Measurements from ENCODE around the gene KRTAP10-11. TPM values are rescaled to one million over a fixed set of nuclear protein-coding genes. Genes with fewer than 3 reads are reported as not detected.

The KRTAP10-11 gene
- total RNA-seq, 1 donor from 2014 or later, result not detected

DNA sequence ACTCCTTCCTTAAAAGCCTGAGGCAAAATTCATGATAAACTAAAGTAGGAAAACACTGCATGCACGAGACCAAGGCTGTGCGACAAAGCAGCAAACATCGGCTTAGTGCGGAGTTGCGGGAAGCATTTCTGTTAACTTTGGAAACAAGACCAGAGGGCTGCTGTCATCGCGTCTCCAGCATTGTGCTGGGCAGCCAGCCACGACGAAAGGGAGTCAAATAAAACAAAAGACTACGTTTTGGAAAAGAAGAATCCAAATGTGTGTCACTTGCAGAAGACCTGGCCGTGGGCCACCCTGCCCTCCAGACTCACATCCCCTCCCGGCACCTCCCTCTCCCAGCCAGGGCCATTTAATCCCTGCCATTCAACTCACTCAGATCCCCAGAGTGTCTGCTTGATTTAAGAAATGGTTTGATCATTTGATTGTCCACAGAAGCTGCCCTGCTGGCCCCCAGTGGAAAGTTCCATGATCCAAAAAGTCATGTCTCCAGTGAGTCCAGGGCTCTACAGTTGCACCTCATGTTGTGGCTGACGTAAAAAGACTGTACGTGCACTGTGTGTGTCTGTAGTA, 2.4 kb upstream of the KRTAP10-11 start:
- no peaks in the 10 kb centered on the region for H3K36me3 Mint-ChIP-seq (ENCODE audit: unreplicated experiment)
- TF ChIP-seq, protein P1, sequence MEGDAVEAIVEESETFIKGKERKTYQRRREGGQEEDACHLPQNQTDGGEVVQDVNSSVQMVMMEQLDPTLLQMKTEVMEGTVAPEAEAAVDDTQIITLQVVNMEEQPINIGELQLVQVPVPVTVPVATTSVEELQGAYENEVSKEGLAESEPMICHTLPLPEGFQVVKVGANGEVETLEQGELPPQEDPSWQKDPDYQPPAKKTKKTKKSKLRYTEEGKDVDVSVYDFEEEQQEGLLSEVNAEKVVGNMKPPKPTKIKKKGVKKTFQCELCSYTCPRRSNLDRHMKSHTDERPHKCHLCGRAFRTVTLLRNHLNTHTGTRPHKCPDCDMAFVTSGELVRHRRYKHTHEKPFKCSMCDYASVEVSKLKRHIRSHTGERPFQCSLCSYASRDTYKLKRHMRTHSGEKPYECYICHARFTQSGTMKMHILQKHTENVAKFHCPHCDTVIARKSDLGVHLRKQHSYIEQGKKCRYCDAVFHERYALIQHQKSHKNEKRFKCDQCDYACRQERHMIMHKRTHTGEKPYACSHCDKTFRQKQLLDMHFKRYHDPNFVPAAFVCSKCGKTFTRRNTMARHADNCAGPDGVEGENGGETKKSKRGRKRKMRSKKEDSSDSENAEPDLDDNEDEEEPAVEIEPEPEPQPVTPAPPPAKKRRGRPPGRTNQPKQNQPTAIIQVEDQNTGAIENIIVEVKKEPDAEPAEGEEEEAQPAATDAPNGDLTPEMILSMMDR (IDR thresholded peaks at IDR 0.05), result no peak
- DNase-seq (ENCODE audit: extremely low spot score, unreplicated experiment), result peak; percentile 64

DNA sequence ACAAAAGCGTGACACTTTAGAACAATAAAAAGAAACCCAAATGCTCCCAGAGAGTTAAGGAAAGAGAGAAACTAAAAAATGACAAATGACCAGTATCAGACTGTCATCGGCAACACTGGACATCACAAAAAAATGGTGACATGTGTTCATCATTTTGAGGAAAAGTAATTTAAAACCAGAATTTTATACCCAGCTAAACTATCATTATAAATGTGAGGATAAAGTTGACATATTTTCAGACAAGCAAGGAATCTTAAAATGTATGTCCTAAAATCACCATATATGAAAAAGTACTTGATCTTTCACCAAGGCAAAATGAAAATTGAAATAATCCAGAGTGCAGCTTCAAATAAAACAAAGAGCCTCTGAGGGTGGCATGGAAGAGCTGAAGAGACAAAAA, 1.3 kb upstream of the KRTAP10-11 start:
- H3K27ac Mint-ChIP-seq (ENCODE audit: unreplicated experiment), result no peak overlapping the region
- no peak for DNase-seq (ENCODE audit: extremely low spot score, unreplicated experiment)
- no peaks in the 10 kb centered on the region for H3K4me1 Mint-ChIP-seq (ENCODE audit: unreplicated experiment)
- H3K4me3 Mint-ChIP-seq (ENCODE audit: unreplicated experiment), result no peak overlapping the region
- peaks cover 29% of the 10 kb centered on the region for H3K9me3 Mint-ChIP-seq (ENCODE audit: unreplicated experiment)
- TF ChIP-seq, protein P1 (IDR thresholded peaks at IDR 0.05), result no peak
- peaks cover 6% of the 10 kb centered on the region for H3K27me3 Mint-ChIP-seq (ENCODE audit: unreplicated experiment)
- H3K36me3 Mint-ChIP-seq (ENCODE audit: unreplicated experiment), result no peaks in the 10 kb centered on the region

More for the DNA sequence above, 2.4 kb upstream of the KRTAP10-11 start:
- Mint-ChIP-seq H3K27ac (ENCODE audit: unreplicated experiment) (no peak overlapping the region), H3K4me3 (ENCODE audit: unreplicated experiment) (no peak overlapping the region), H3K27me3 (ENCODE audit: unreplicated experiment) (peaks cover 6% of the 10 kb centered on the region), H3K9me3 (ENCODE audit: unreplicated experiment) (peaks cover 29% of the 10 kb centered on the region), H3K4me1 (ENCODE audit: unreplicated experiment) (no peaks in the 10 kb centered on the region)

DNA sequence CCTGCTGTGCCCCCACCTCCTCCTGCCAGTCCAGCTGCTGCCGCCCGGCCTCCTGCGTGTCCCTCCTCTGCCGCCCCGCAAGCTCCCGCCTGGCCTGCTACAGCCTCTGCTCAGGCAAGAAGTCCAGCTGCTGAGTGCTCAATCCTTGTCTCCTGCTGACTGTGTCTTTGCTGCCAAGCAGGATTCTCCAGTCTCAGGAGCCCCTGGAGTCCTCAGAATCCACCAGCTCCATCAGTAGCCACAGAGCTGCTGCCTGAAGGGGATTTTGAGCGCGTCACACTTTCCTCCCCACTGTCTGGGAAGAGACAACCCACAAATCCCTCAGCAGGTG, 973 bp downstream of the KRTAP10-11 start:
- no peaks in the 10 kb centered on the region for H3K36me3 Mint-ChIP-seq (ENCODE audit: unreplicated experiment)
- no peak overlapping the region for H3K27ac Mint-ChIP-seq (ENCODE audit: unreplicated experiment)
- peaks cover 6% of the 10 kb centered on the region for H3K27me3 Mint-ChIP-seq (ENCODE audit: unreplicated experiment)
- H3K4me1 Mint-ChIP-seq (ENCODE audit: unreplicated experiment), result no peaks in the 10 kb centered on the region
- peaks cover 20% of the 10 kb centered on the region for H3K9me3 Mint-ChIP-seq (ENCODE audit: unreplicated experiment)
- no peak for DNase-seq (ENCODE audit: extremely low spot score, unreplicated experiment)
- TF ChIP-seq, protein P1 (IDR thresholded peaks at IDR 0.05), result no peak
- H3K4me3 Mint-ChIP-seq (ENCODE audit: unreplicated experiment), result no peak overlapping the region

DNA sequence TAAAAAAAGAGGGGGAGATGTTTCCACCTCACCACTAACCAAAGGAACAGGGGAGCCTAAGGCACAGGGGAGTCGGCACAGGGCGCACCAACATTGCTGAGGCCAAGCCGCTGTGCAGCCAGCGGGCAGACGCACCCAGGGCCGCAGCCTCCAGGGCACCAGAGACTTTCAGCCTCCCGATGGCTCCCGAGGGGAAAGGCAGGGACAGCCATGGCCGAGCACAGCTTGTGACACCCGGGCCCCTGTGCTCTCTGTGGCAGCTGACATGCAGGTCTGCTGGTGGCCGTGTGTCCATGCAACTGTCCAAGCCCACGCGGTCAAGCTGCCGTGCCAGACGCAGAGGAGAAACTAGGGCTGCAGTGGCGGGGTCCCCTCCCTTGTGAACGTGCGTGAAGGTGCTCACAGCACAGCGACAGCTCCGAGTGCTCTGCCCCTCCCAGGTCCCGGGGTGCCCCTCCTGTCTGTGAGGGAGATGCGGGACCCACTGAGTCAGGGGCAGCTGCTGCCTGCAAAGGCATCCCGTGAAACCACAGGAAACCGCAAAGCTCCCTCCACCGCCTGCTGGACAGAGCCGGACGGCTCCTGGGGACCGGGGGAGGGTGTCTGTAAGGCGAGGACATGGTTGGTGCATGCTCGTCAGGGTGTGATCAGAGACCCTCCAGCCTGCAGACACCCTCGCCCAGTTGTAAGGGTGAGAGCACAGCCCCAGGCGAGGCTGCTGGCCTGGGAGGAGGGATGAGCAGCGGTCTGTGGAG, 2.5 kb downstream of the KRTAP10-11 start:
- Mint-ChIP-seq H3K36me3 (ENCODE audit: unreplicated experiment) (no peaks in the 10 kb centered on the region), H3K9me3 (ENCODE audit: unreplicated experiment) (peaks cover 15% of the 10 kb centered on the region), H3K27ac (ENCODE audit: unreplicated experiment) (no peak overlapping the region), H3K4me1 (ENCODE audit: unreplicated experiment) (no peaks in the 10 kb centered on the region), H3K4me3 (ENCODE audit: unreplicated experiment) (no peak overlapping the region), H3K27me3 (ENCODE audit: unreplicated experiment) (peaks cover 6% of the 10 kb centered on the region)
- peak; percentile 83 for DNase-seq (ENCODE audit: extremely low spot score, unreplicated experiment)
- TF ChIP-seq, protein P1 (IDR thresholded peaks at IDR 0.05), result no peak

DNA sequence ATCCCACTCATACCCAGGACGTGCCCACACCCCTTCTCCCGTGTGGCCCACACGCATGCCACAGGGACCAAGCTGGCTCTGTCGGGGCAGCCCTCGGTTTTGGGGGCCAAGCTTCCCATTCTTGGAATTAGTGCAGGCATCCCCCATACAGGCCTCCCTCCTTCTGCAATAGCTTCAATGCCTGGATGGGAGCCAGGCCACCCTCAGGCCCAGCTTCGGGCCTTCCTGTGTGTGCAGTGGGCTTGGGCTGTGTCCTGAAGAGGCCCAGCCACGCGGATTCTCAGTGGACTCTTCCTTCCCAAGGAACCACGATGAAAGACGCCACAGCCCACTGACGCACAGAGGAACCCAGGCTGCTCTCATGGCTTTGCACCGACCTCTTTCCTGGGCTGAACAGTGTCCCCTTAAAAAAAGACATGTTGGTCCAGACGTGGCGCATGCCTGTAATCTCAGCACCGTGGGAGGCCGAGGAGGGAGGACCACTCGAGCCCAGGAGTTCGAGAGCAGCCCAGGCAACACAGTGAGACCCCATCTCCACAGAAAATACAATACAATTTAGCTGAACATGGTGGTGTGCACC, 3.4 kb downstream of the KRTAP10-11 start:
- H3K27ac Mint-ChIP-seq (ENCODE audit: unreplicated experiment), result no peak overlapping the region
- DNase-seq (ENCODE audit: extremely low spot score, unreplicated experiment), result peak; percentile 77
- H3K4me3 Mint-ChIP-seq (ENCODE audit: unreplicated experiment), result no peak overlapping the region
- TF ChIP-seq, protein P1 (IDR thresholded peaks at IDR 0.05), result no peak
- H3K36me3 Mint-ChIP-seq (ENCODE audit: unreplicated experiment), result no peaks in the 10 kb centered on the region
- H3K4me1 Mint-ChIP-seq (ENCODE audit: unreplicated experiment), result no peaks in the 10 kb centered on the region
- peaks cover 6% of the 10 kb centered on the region for H3K27me3 Mint-ChIP-seq (ENCODE audit: unreplicated experiment)
- H3K9me3 Mint-ChIP-seq (ENCODE audit: unreplicated experiment), result peaks cover 6% of the 10 kb centered on the region

Measured in osteocyte (in vitro differentiated cells).